A673 (cell line): ENCODE results near the gene POLR1A. TPM values are rescaled to one million over a fixed set of nuclear protein-coding genes. Genes with fewer than 3 reads are reported as not detected.

ENCODE experiments used
- BruUV-seq: library from RNA; stranded (reverse); fragments of 400-500 nt; replicated peaks from 2 replicates; lab custom pipeline; 2021; lab: Mats Ljungman, UMichigan
- CTCF ChIA-PET: fragments of 300-600 bp; sonication (Branson Sonifier 250); formaldehyde crosslinking; loops from one replicate; lab custom pipeline; 2022; ENCODE audit warnings: antibody characterized with exemption; lab: Charles Lee
- POLR2A ChIA-PET: fragments of 300-600 bp; sonication (Branson Sonifier 250); formaldehyde crosslinking; loops from one replicate; lab custom pipeline; 2022; ENCODE audit warnings: antibody characterized with exemption; ENCODE audit not compliant: low non-redundant PET; lab: Charles Lee
- DNase-seq: peaks from one replicate; pipeline ENCODE4 v3.0.0-alpha.2; 2015; ENCODE audit warnings: low spot score
- H3K27ac ChIP-seq: fragments of 200-600 bp; sonication (generic); 2 replicates; pipeline ENCODE4 v1.5.1; 2016; ENCODE audit warnings: mixed run types, low read depth, mild to moderate bottlenecking, mixed read lengths, antibody characterized with exemption, low read length; ENCODE audit not compliant: poor library complexity, severe bottlenecking
- H3K27me3 ChIP-seq: fragments of 200-600 bp; sonication (generic); replicated peaks from 2 replicates; pipeline ENCODE4 v1.6.1; 2017; ENCODE audit warnings: mixed run types, low read depth, mild to moderate bottlenecking, mixed read lengths, antibody characterized with exemption, low read length; ENCODE audit not compliant: insufficient read depth, poor library complexity
- H3K36me3 ChIP-seq: fragments of 200-600 bp; sonication (generic); 2 replicates; pipeline ENCODE4 v1.6.1; 2016; ENCODE audit warnings: mixed run types, mild to moderate bottlenecking, mixed read lengths, antibody characterized with exemption, low read length; ENCODE audit not compliant: insufficient read depth, poor library complexity, severe bottlenecking
- H3K4me1 ChIP-seq: fragments of 200-600 bp; sonication (generic); 2 replicates; pipeline ENCODE4 v1.6.1; 2017; ENCODE audit warnings: mixed run types, mild to moderate bottlenecking, mixed read lengths, antibody characterized with exemption, low read length; ENCODE audit not compliant: insufficient read depth, poor library complexity, severe bottlenecking
- H3K4me3 ChIP-seq: fragments of 200-600 bp; sonication (generic); 2 replicates; pipeline ENCODE4 v1.5.1; 2016; ENCODE audit warnings: low read depth, mixed run types, mild to moderate bottlenecking, mixed read lengths, low read length; ENCODE audit not compliant: poor library complexity, severe bottlenecking
- H3K9me3 ChIP-seq: fragments of 200-600 bp; sonication (generic); 2 replicates; pipeline ENCODE4 v1.6.1; 2016; ENCODE audit warnings: mixed run types, low read depth, mild to moderate bottlenecking, mixed read lengths, antibody characterized with exemption, low read length; ENCODE audit not compliant: poor library complexity, severe bottlenecking
- CTCF ChIP-seq: fragments of 300-800, 200-600 bp; sonication (generic); conservative IDR thresholded peaks from 2 replicates; pipeline ENCODE4 v1.5.1; 2017; ENCODE audit warnings: low read depth, mild to moderate bottlenecking, antibody characterized with exemption, low read length, moderate library complexity, mixed read lengths
- EZH2 ChIP-seq: fragments of 200-600 bp; sonication (generic); IDR thresholded peaks from 2 replicates; pipeline ENCODE4 v1.6.1; 2017; ENCODE audit warnings: borderline replicate concordance, low read depth, mild to moderate bottlenecking, mixed read lengths, antibody characterized with exemption, low read length; ENCODE audit not compliant: poor library complexity, severe bottlenecking
- intact Hi-C: fragments of 100-400 bp; cut with micrococcal nuclease; formaldehyde crosslinking; loops from one replicate; pipeline ENCODE4 v1.10.0; 2022; ENCODE audit not compliant: unreplicated experiment
- total RNA-seq: library from RNA; stranded (reverse); gene quantifications from 2 replicates; pipeline ENCODE4 v1.2.3, GENCODE V29; 2021

Gene POLR1A
- total RNA-seq, 1 experiment from 2014 or later, result 81.2 TPM

DNA sequence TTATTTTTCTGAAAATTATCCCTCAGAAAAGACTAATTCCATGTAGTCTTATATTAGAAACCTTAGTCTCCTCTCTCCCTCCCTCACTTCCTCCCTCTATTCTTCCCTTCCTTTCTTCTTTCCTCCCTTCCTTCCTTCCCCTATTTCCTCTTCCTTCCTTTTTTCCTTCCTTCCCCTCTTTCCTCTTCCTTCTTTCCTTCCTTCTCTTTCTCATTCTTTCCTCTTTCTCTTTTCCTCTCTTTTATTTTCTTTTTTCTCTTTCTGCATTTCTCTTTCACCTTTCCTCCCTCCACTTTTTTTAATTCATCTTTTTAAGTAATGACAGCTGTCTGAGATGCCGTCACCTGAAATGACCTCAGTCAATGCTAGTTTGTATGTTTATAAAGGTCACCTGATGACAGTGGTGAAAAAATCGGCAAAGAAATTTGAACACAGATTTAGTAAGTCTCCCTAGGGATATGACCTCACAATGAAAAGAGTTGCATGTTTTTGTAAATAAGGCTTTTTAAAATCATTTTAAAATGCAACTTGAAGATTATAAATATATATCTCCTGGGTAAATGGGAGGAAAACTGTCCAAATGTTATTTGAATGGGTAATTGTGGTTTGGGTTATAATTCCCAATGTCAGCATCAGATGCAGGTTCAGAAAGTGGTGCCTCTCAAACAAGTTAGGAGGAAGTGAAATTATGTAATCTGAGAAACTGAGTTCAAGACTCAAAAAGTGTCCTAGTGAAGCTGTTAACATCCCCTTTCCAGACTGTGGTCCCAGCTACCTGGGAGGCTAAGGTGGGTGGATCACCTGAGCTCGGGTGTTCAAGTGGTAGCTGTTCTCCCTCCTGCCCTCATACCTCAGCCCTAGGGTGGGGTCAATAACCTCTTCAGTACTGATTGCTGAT lies 126.6 kb downstream of the POLR1A start:
- Histone ChIP-seq H3K27ac (no peak overlapping the region), H3K4me1 (peaks cover 6% of the 10 kb centered on the region), H3K4me3 (no peak overlapping the region), H3K27me3 (no peaks in the 10 kb centered on the region), H3K9me3 (no peaks in the 10 kb centered on the region), H3K36me3 (no peaks in the 10 kb centered on the region)
- no peak for DNase-seq
- no TSS peak for BruUV-seq
- intact Hi-C loops, result no loop called here
- CTCF ChIA-PET, result no interaction called here
- TF ChIP-seq EZH2 (no peak), CTCF (no peak)
- POLR2A ChIA-PET, result no interaction called here

GRCh38 chr2:85976106-85976920 lies 129.4 kb downstream of the POLR1A start:
- Histone ChIP-seq H3K27me3 (no peaks in the 10 kb centered on the region), H3K4me3 (no peak overlapping the region), H3K36me3 (no peaks in the 10 kb centered on the region), H3K9me3 (peaks cover 5% of the 10 kb centered on the region), H3K4me1 (peaks cover 6% of the 10 kb centered on the region), H3K27ac (no peak overlapping the region)
- intact Hi-C loops, result no loop called here
- TF ChIP-seq EZH2 (no peak), CTCF (no peak)
- ChIA-PET CTCF (no interaction called here), POLR2A (no interaction called here)
- no peak for DNase-seq
- BruUV-seq, result no TSS peak

GRCh38 chr2:85975581-85975980 lies 130.1 kb downstream of the POLR1A start:
- ChIA-PET POLR2A (no interaction called here), CTCF (no interaction called here)
- no peaks in the 10 kb centered on the region for H3K36me3 ChIP-seq
- H3K27ac ChIP-seq, result no peak overlapping the region
- no TSS peak for BruUV-seq
- peaks cover 5% of the 10 kb centered on the region for H3K9me3 ChIP-seq
- TF ChIP-seq CTCF, result no peak
- no peak for TF ChIP-seq EZH2
- intact Hi-C loops, result no loop called here
- peaks cover 6% of the 10 kb centered on the region for H3K4me1 ChIP-seq
- no peak for DNase-seq
- no peaks in the 10 kb centered on the region for H3K27me3 ChIP-seq
- H3K4me3 ChIP-seq, result no peak overlapping the region
